HL-60/S4 (cell line): ENCODE results near the gene SHC3.

Experiments
- in situ Hi-C: fragments of 300-500 bp; cut with MboI; formaldehyde crosslinking; loops from 2 replicates; pipeline ENCODE4 v1.14.3; 2022; ENCODE audit warnings: low sequenced_read_pairs

The SHC3 gene

DNA sequence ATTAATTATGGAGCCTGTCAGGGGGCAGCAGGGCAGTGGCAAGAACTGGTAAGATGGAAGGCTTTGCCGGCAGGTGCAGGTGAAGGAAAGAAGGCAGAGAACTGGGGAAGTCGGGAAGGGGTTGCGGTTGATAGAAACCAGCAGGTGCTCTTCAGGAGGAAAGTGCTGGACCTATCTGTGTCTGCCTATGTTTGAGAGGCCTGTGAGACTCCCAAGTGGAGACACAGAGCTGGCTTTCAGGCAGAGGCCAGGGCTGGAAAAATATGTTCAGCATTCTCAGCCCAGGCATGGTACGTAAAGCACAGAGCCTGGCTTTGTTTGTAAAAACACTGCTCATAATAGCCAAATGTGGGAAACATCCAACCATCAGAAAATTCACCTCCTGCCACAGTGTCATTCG is 117.8 kb downstream of the SHC3 start:
- in situ Hi-C loops: loop anchor here (25.0 kb wide), 1 partner anchor 202 kb away; no protein-coding TSS in a partner anchor

DNA sequence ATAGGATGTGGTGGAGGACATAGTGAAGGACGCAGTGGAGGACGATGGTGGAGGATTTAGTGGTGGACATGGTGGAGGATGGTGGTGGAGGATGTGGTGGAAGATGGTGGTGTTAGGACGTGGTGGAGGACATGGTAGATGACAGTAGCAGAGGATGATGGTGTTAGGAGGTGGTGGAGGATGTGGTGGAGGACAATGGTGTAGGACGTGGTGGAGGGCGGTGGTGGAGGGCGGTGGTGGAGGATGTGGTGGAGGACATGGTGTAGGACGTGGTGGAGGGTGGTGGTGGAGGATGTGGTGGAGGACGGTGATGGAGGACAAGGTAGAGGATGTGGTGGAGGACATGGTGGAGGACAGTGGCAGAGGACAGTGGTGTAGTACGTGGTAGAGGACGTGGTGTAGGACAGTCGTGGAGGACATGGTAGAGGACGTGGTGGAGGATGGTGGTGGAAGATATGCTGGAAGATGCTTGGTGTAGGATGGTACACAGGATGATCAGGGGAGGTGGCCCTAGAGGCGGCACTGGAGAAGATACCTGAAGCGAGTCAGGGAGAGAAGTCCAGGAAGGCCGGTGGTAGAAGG is 118.6 kb downstream of the SHC3 start:
- in situ Hi-C loops: loop anchor here (25.0 kb wide), 1 partner anchor 202 kb away; no protein-coding TSS in a partner anchor

DNA sequence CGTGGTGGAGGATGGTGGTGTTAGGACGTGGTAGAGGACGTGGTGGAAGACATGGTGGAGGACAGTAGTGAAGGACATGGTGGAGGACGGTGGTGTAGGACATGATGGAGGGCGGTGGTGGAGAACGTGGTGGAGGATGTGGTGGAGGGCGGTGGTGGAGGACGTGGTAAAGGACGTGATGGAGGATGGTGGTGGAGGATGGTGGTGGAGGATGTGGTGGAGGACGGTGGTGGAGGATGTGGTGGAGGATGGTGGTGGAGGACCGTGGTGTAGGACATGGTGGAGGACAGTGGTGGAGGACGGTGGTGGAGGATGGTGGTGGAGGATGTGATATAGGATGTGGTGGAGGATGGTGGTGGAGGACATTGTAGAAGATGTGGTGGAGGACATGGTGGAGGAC is 119.7 kb downstream of the SHC3 start:
- in situ Hi-C loops: loop anchor here (25.0 kb wide), 1 partner anchor 203 kb away; no protein-coding TSS in a partner anchor

DNA sequence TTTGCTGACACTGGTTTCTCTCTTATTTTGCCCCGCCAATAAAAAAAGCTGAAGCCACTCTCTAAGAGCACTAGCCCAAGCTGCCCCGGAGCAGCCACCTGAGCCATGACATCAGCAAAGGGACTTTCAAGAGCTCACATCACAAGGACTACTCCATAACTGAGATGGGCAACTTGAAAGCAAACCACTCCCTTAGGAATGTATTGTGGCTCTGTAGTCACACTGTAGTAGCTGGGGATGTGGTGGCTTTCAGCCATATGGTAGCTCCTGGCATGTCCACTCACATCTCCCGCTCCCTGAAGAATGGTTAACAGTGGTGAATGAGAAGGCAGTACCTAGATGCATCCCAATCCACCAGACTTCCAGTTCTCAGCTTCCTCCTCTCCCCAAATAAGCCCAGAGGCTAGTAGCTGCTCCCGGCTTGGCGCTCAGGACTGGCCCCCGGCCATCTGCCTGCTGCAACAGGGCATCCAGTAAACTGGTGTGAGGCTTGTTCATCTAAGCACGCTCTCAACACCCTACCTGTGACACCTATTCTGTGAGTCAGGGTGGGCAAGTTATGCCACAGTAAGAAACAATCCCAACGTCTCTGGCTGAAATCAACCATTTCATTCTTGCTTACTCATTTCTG is 123.6 kb downstream of the SHC3 start:
- in situ Hi-C loops: loop anchor here (25.0 kb wide), 1 partner anchor 207 kb away; no protein-coding TSS in a partner anchor

DNA sequence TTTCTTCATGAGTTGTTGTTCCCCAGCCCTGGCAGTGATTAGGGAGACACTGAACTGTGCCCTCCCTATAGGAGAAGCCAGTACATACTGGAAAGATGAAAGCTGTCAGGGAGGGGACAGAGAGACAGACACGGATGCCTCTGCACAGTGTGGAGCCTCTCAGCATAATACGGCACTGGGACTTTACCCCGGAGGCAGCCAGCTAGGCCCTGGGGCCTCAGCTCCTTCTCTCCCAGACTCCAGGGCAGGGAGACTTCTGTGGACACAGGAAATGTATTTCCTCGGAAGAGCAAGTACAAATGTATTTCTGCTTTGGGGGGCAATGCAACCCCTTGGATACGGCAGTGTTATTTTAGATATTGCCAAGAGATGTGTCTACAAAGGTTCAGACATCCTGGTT is 125.3 kb downstream of the SHC3 start:
- in situ Hi-C loops: loop anchor here (25.0 kb wide), 1 partner anchor 209 kb away; no protein-coding TSS in a partner anchor

- in situ Hi-C loops: loop anchor here (25.0 kb wide), 1 partner anchor 210 kb away; no protein-coding TSS in a partner anchor
These were observed 126.0 kb downstream of the SHC3 start for GRCh38 chr9:89052470-89053097.

DNA sequence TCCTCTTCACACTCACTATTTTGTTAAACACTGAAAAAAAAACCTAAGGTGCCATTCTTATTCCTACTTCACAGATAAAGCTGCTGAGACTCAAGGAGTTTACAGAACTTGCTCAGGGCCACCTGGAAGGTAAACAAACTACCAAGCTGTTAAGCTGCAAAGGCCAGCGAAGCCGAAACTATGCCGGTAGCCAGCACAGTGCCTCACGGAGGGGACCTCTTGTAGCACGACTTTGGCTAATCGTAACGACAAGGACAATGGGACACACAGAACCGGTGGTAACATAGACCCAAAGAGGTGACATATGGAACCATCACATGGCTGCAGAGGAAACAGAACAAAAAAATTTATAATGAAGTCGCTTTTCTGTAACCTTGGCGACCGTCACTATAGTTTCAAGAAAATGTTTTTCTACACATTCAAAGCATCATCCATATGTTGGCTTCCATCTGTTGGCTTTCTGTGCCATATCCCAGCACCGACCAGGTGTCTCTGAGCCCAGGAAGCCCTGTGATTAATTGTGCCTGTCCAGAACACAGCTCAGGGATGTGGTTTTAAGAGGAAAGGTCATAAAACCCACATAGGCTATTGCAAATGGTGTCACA is 127.1 kb downstream of the SHC3 start:
- in situ Hi-C loops: loop anchor here (25.0 kb wide), 1 partner anchor 211 kb away; no protein-coding TSS in a partner anchor

DNA sequence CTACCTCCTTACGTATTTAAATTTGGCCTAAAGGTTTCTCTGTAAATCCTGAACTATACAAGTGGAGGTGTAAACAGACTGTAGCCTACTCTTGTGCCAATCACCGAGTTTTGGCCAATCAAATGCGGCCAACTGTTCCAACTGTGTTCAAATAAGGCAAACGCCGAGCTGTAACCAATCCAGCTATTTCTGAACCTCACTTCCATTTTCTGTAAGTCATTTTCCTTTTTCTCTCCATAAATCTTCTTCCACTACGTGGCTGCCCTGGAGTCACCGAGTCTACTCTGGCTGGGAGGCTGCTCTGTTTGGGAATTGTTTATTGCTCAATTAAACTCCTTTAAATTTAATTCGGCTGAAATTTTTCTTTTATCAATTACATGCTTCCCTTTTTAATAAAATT is 129.0 kb downstream of the SHC3 start:
- in situ Hi-C loops: loop anchor here (25.0 kb wide), 1 partner anchor 213 kb away; no protein-coding TSS in a partner anchor

DNA sequence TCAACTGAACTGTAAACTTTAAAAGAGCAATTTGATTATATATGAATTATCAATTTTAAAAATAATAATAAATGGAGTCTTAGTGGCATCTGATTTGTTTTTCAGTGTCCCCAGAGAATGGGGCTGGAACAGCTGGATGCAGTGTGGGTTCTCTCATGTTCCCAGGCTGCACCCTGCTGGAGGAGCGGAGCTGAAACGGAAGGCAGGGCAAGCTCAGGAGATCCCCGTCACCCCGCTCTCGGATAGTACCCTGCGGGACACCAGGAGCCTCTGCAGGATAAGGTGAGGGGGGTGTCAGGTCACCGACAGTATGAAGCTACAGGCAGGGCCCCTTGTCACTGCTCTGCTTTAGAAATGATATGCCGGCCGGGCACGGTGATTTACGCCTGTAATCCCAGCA is 130.0 kb downstream of the SHC3 start:
- in situ Hi-C loops: no loop called here

- in situ Hi-C loops: no loop called here
These were observed 131.0 kb downstream of the SHC3 start for GRCh38 chr9:89047667-89048066.

DNA sequence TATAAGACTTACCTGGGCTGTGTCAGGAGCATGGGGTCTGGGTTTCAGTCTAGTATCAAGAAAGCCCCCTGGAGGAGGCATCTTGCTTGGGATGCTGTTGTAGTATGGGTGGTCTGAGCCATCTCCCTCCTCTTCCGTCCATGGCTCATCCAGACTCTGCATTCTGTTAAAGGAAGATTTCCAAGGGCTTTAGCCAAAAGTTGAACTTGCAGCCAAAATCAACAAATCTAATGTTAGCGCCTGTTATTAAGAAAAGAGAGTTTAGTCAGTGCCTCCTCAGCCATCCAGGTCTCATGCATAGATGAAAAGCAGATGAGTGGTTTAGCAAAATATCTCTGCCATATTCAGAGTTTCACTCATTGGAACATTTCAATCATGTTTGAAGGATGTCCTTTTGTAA is 131.8 kb downstream of the SHC3 start:
- in situ Hi-C loops: no loop called here

DNA sequence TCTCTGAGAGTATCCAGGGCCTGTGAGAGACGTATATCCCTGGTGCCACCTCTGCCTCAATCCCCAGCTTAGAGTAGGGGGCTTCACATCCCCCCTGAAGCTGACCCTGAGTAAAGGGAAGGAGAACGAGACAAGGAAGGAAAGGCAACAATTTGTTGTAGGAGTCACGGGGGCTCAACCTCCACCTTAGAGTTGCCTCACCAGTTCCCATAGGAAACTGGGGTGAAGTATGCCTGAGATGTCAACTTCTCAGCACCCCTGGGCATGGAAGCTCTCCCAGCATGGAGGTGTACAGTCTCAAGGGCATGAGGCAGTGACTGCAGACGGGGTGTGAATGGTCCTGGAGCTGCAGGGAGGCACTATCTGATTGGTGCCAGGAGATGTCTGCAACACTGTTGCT is 133.7 kb downstream of the SHC3 start:
- in situ Hi-C loops: no loop called here

DNA sequence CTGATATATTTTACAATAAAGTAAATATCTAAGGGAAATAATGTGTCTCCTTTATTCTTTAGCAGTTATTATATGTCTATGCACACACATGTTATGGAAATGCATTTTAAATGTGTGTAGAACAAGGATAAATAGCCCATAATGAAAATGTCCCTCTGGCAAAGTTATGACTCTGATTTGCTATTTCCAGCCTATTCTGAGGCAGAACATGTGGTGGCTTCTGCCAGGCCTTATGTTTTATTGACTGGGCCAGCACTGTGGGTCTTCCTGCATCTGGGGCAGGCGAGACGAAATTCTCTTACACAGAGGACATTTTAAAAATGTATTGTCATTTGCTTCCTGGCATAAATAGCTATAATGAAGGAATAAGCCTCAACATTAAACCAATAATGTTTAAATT is 134.5 kb downstream of the SHC3 start:
- in situ Hi-C loops: no loop called here

GRCh38 chr9:89042984-89043383 is 135.6 kb downstream of the SHC3 start:
- in situ Hi-C loops: no loop called here

GRCh38 chr9:89039664-89040063 is 139.0 kb downstream of the SHC3 start:
- in situ Hi-C loops: no loop called here

DNA sequence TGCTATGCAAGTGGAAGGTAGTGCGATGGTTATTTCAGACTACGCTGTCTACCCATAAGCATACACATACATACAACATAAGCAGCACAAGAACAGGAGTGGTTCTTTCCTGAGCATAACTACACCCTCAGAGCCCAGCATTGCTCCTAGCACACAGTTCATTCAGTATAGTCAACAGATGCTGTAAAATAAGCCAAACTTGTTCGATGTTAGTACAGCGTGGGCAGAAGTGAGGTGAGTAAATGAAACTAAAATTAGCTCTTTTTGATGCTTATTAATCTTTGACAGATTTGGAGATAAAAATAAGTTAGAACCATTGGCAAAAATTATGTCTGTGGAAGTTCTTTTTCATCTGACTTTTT is 139.5 kb downstream of the SHC3 start:
- in situ Hi-C loops: no loop called here

DNA sequence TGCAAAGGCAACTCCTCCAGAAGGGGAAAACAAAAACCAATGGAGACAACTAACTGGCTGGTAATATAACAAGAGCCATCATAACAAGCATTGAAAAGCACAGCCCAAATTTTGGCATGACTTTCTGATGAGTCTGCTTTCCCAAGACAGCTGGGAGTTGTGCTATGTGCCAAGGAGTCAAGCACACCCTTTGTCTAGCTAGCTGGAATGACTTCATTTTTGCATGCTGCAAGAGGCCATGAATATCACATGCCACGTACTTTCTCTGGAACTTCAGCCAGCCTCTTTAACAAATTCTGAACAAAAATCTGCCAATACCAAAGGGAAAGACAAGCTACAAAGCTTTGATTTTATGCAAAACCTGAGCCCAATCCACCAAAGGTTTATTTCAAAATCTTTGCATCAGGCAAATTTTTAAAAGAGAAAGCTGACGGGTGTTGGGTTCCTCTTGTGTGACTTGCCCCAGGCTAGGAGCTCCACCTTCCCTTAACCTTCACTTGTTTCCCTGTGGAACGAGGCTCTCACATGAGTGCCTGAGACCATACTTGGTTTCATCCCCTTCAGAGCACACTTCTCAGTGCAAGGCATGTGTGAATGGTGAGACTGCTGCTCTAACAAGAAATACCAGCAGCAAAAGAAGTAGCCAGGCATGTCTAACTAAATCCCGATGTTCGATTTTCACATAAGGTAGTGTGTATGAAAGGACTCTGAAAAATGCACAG is 140.1 kb downstream of the SHC3 start:
- in situ Hi-C loops: no loop called here

GRCh38 chr9:89037891-89038290 is 140.7 kb downstream of the SHC3 start:
- in situ Hi-C loops: no loop called here

GRCh38 chr9:89037346-89037745 is 141.3 kb downstream of the SHC3 start:
- in situ Hi-C loops: no loop called here

- in situ Hi-C loops: no loop called here
These were observed 141.7 kb downstream of the SHC3 start for GRCh38 chr9:89036891-89037290.

GRCh38 chr9:89036383-89036782 is 142.2 kb downstream of the SHC3 start:
- in situ Hi-C loops: no loop called here
